HG03342 (cell line): ENCODE data around the gene MRI1.
A peak's percentile ranks its signal among the peaks of the same experiment; 100 is the strongest.
"Not testable (repeated sequence)": the region's sequence is repeated elsewhere in the genome, so short reads cannot be mapped to it uniquely, and the experiment has no call there.

ENCODE experiments used
- ATAC-seq: cut with Tn5 transposase; IDR thresholded peaks from one replicate; pipeline ENCODE4 v1.9.1; 2021; ENCODE audit warnings: mild to moderate bottlenecking, moderate library complexity; ENCODE audit not compliant: unreplicated experiment

The MRI1 gene

GRCh38 chr19:13758795-13759194 is 5.5 kb upstream of the MRI1 start:
- no peak for ATAC-seq

- no peak for ATAC-seq
Observed at GRCh38 chr19:13761423-13761822, 2.9 kb upstream of the MRI1 start.

DNA sequence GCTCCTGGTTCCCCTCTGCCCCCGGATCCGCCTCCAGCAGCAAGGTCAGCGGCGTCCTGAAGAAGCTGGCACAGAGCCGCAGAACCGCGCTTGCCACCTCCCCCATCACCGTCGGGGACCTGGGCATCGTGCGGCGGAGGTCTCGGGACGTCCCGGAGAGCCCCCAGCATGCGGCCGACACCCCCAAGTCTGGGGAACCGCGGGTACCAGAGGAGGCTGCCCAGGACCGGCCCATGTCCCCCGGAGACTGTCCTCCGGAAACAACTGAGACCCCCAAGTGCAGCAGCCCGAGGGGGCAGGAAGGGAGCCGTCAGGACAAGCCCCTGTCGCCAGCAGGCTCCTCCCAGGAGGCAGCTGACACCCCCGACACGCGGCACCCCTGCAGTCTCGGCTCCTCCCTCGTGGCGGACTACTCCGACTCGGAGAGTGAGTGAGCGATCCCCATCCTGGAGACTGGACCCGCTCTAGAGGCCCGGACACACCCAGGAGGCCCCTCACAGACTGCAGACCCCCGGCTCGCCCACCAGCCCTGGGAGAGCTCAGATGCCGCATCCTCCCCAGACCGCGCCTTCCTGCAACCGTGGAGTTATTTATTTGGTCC is 1.6 kb upstream of the MRI1 start:
- no peak for ATAC-seq

- no peak for ATAC-seq
Observed at GRCh38 chr19:13763265-13763664, 1.1 kb upstream of the MRI1 start.

GRCh38 chr19:13764821-13765394 is 586 bp downstream of the MRI1 start:
- ATAC-seq, result no peak

DNA sequence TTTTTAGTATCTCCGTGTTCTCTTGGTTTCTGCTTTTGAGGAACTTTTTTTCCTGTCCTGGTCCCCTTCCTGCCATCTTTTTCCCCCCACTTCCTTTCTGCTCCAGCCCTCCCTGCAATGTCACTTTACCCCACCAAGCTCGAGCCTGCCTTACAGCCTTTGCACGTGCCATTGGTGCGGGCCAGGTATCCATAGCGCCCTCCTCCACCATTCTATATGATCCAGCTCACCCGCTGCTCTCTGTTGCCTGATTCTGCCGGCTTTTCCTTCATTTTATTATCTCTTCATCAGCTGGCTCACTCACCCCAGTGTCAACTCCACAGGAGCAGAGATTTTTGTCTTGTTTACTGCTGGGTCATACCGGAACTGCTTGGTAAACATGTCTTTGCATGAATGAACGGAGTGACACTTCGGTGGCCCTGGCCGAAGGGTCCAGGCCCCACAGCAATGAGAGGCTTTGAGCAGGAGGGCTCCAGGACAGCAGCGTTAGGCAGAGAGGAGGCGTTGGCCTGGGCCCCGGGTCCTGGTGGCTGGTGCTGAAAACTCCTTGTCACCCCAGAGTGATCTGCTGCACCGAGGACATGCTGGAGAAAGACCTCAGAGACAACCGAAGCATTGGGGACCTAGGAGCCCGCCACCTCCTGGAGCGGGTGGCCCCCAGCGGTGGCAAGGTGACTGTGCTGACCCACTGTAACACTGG is 1.2 kb downstream of the MRI1 start:
- no peak for ATAC-seq

GRCh38 chr19:13766095-13766481 is 1.8 kb downstream of the MRI1 start:
- no peak for ATAC-seq

DNA sequence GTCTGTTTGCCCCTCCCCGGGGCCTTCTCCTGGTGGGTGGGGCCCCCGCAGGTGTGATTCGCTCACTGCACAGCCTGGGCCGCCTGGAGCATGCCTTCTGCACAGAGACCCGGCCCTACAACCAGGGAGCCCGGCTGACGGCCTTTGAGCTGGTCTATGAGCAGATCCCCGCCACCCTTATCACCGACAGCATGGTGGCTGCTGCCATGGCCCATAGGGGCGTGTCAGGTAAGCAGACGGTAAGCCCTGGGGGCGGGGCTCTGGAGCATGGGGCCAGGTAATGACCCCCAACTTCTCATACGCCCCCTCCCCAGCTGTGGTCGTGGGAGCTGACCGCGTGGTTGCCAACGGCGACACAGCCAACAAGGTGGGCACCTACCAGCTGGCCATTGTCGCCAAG is 4.2 kb downstream of the MRI1 start:
- ATAC-seq, result no peak

DNA sequence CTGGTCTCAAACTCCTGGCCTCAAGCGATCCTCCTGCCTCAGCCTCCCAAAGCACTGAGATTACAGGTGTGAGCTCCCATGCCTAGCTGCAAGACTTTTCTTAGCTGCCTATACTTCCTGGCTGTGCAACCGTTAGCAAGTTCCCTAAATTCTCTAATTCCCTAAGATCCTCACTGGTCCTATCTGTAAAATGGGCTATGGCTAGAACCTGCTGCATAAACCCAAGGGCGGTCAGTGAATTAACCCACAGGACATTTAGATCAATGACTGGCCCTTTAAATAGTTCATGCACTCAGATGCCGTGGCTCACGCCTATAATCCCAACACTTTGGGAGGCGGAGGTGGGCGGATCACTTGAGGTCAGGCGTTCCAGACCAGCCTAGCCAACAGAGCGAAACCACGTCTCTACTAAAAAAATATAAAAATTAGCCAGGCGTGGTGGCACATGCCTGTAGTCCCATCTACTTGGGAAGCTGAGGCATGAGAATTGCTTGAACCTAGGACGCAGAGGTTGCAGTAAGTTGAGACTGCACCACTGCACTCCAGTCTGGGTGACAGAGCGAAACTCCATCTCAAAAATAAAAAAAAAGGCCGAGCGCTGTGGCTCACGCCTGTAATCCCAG is 5.8 kb downstream of the MRI1 start:
- ATAC-seq, result no peak

DNA sequence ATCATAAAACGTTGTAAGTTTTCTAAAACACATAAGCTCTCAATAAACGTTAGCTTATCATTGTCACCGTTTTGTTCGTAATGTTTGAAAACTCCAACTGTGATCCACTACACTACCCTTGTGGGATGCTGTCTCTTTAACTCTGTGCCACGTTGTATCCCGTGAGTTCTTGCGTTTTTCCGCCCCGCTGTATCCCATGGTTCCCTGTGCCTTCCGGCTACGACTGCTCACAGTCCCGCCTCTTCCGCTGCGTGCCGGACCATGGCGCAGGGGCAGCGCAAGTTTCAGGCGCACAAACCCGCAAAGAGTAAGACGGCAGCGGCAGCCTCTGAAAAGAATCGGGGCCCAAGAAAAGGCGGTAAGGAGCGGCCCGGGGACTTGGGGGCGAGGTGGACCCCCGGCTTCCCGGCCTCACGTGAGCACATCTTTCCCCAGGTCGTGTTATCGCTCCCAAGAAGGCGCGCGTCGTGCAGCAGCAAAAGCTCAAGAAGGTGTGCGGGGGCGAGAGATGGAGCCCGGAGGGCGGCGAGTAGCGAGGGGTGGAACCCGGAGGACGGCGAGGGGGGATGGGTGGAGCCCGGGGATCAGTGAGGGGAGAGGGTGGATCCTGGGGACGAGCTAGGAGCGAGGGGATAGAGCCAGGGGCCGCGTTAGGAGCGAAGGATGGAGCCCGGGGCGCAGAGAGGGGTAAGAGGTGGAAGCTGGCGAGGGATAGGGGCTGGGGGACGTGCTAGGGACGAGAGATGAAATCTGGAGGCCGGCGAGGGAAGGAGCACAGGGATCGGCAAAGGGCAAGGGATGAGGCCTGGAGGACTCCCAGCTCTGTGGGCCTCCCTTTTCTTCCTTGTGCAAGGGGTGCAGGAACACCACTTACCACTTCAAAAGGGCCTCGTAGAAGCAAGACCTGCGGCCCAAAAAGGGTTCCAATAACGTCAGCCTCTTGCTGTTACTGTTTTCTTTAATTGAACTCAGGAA is 10.2 kb downstream of the MRI1 start, which contains the start of gene C19orf53:
C19orf53 (plus strand) TSS at position 240 of the 975 bp plus-strand sequence; CDS start at position 262, 22 bp downstream.
- peak; percentile 88 for ATAC-seq

DNA sequence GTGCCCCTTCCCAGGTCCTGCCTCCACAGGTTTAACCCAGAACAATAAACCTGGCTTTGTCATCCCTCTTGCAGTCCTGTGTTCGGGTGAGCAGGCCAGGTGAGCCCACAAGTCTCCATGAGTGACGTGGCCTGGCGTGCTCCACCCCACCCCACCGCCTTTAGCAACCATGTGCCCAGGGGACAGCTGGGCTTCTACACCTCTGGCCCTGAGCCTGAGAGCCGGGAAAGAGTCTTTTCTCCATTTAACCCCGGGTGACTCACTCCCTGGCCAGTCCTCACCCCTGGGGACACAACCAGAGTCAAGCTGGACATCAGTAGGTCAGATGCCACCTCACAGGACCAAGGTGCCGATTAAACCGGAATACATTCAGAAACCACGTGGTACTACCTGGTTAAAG is 14.1 kb downstream of the MRI1 start:
- no peak for ATAC-seq

DNA sequence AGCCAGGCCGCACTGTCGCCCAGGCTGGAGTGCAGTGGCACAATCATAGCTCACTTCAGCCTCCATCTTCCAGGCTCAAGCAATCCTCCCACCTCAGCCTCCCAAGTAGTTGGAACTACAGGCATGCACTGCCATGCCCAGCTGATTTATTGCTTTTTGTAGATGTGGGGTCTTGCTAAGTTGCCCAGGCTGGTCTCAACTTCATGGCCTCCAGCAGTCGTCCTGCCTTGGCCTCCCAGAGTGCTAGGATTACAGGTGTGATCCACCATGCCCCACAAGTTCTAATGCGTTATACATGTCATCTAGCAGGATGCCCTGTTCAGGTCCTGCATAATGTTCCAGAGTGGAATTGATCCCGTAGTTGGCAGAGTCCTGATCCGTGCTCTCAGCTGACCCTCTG is 14.5 kb downstream of the MRI1 start:
- no peak for ATAC-seq

GRCh38 chr19:13779794-13780193 is 15.5 kb downstream of the MRI1 start:
- not testable (repeated sequence) for ATAC-seq

DNA sequence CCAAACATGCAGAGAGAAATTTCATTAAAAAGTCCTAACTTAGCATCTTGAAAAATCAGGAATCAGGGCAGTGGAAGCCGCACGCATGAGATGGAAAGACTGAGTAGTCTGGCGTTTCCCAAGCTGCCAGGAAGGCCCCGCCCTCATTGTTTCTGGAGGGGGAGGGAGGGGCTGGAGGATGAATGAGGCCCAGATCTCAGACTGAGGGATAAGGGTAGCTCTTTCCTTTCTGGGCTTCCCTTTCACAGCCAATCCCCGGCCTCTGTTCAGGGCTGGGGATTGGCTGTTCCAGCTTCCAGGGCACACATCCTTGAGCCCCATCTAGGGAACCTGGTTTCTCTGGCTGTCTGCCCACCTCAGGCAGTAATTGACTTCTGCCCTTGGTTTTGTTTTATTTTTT is 17.2 kb downstream of the MRI1 start:
- no peak for ATAC-seq

DNA sequence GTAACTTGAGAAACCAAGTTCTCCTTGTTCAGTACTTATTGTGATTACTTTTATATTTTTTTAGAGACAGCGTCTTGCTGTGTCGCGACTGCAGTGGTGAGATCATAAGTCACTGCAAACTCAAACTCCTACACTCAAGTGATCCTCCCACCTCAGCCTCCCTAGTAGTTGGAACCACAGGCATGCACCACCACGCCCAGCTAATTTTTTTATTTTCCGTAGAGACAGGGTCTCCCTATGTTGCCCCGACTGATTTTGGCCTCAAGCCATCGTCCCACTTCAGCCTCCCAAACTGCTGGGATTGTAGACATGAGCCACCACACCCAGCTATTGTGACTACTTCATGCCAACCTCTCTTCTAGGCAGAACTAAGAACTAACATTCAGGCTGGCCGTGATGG is 18.2 kb downstream of the MRI1 start:
- ATAC-seq, result no peak

DNA sequence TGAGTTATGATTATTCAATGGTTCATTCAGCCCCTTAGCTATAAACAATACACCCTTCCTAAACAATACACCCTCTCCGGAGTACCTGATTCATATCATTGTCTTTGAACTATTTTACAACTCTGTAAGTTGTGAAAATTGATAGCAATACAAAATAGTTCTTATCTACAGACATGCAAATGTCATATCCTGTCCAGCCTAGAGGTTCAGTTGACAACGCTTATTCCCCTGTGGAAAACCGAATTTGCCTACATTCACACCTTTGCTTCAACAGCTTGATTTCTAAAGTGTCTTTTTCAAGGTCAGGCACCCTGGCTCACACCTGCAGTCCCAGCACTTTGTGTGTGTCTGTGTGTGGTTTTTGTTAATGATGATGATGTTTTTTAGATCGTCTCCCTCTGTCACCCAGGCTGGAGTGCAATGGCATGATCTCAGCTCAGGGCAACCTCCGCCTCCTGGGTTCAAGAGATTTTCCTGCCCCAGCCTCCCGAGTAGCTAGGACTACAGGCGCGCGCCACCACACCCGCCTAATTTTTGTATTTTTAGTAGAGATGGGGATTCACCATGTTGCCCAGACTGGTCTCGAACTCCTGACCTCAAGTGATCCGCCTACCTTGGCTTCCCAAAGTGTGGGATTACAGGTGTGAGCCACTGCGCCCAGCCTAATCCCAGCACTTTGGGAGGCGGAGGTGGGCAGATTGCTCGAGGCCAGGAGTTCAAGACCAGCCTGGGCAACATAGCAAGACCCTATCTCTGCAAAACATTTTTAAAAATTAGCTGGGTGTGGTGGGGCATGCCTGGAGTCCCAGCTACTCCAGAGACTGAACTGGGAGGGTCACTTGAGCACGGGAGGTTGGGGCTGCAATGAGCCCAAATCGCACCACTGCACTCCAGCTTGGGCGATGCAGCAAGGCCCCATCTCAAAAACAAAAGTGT is 19.5 kb downstream of the MRI1 start:
- no peak for ATAC-seq

- ATAC-seq, result no peak
Observed at GRCh38 chr19:13784731-13785452, 20.6 kb downstream of the MRI1 start.

GRCh38 chr19:13788991-13789390 is 24.7 kb downstream of the MRI1 start:
- no peak for ATAC-seq

DNA sequence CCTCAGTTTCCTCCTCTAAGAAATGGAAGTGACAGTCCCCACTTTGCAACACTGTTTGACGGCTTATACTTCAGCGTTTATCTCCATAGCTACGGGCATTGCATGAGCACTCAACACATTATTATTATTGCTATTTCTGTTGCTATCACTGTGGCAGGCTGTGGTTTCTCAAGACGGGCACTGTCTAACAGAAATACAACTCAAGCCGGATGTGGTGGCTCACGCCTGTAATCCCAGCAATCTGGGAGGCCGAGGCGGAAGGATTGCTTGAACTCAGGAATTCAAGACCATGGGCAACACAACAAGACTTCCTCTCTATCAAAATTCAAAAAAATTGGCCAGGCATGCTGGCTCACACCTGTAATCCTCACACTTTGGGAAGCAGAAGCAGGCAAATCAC is 26.0 kb downstream of the MRI1 start:
- ATAC-seq, result no peak
